CD4-positive, alpha-beta T cell treated with Interleukin-6 at 100 ng/mL for 8 hours (primary cell): ENCODE measurements around the gene LMOD1.
"Not testable (repeated sequence)": the region's sequence is repeated elsewhere in the genome, so short reads cannot be mapped to it uniquely, and the experiment has no call there.

Source experiments
- DNase-seq: peaks from one replicate; pipeline ENCODE4 v3.0.0-alpha.2; 2020; ENCODE audit warnings: mixed read lengths, low spot score

LMOD1 gene

GRCh38 chr1:201945863-201946223 is 505 bp downstream of the LMOD1 start:
- DNase-seq = no peak

GRCh38 chr1:201945157-201945556 is 1.2 kb downstream of the LMOD1 start:
- DNase-seq = no peak

DNA sequence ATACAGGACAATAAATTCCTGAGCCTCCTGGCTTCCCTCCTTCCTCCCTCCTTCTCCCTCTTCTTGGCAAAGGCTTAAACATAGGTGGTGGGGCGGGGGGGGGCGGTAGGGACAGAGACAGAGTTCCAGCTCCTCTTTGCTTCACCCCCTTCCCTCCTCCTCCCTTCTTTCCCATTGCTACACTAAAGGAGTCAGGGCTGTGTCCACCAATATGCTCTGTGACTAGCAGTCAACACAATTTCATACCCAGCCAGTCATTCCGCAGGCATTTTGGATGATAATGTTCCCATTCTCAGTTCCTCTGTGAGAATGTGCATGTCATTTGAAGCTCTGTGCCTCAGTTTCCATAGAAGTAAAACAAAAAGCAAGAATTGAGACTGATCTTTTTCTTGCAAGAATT is 1.7 kb downstream of the LMOD1 start:
- DNase-seq = no peak

DNA sequence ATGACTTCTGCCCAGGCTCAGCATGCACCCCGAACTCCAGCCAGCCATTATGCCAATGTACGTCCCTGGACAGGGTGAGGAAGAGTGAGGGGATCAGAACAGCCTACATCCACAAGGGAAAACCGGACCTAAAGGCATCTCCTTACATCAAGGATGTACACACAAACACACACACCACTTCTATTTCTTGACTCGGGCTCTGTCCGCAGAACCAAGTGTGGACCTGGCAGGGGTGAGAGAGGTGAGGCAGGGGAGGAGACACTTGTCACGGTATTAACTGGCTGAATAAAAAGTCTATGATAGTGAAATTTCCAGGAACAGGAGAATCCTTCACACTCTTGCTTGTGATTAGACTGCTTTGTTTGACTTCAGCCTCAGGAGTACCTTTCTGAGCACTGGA is 2.3 kb downstream of the LMOD1 start:
- no peak for DNase-seq

GRCh38 chr1:201942129-201942495 is 4.2 kb downstream of the LMOD1 start:
- DNase-seq = no peak

GRCh38 chr1:201941420-201942128 is 4.8 kb downstream of the LMOD1 start:
- no peak for DNase-seq

- DNase-seq = not testable (repeated sequence)
These were observed 6.0 kb downstream of the LMOD1 start for GRCh38 chr1:201940316-201940715.

- no peak for DNase-seq
These were observed 6.8 kb downstream of the LMOD1 start for GRCh38 chr1:201939574-201939973.

DNA sequence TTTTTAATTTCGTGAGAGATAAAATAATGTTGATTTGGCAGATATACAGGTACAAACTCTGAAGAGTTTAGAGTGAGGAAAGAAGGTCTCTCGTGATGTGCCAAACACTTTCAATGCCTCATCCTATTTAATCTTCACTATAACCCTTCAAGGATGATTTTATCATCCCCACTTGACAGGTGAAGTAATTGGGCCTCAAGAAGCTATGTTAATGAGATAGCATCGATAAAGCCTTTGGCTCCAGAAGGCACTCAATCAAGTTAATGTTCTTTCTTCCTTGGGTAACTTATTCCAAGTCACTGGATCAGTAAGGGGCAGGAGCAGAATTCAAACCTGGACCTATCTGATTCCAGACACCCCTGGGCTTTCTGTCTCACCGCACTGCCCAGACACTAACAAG is 7.2 kb downstream of the LMOD1 start:
- no peak for DNase-seq

DNA sequence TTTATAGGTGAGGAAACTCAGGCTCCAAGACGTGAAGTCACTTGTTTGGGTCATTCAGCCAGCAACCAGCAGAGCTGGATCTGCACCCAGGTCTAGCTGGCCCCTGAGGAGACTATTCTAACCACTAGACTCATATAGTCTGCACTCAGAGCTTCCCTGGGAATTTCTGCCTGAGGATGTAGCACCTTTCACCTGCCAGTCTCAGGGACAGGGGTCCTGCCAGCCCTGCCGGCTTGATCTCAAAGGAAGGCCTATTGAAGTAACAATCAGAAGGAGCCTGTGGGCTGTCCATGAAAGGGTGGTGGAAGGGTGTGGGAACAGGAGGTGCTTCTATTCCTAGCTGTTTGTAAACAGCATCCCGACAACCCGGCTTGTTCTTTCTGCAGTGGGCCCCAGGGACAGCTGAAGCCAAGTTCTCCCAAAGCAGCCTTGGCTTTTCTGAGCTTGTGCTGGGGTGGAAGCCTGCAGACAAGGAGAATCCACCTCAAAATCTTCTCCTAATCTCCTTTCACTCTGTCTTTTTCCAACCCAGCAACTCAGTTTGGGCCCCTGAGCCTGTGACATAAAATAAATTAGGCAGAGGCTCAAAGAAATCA is 7.8 kb downstream of the LMOD1 start:
- no peak for DNase-seq

DNA sequence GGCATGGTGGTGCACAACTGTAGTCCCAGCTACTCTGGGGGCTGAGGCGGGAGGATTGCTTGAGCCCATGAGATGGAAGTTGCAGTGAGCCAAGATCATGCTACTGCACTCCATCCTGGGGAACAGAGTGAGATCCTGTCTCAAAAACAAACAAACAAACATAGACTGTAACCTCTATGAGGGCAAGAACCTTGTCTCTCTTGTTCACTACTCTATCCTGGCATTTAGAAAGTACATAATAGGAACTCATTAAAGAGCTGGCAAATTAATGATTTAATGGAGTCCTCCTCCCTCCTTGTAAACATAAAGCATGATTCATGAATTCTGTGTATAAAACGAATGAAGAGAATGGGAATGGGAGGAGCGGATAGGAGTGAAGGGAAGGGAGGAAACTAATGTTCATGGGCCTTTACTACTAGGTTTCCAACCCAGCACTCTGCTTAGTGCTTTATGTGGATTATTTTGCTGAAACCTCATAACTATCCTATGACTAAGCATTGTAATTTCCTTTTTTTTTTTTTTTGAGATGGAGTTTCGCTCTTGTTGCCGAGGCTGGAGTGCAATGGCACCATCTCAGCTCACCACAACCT is 8.6 kb downstream of the LMOD1 start:
- DNase-seq = no peak

GRCh38 chr1:201933840-201934430 is 12.4 kb downstream of the LMOD1 start:
- no peak for DNase-seq

GRCh38 chr1:201930803-201931202 is 15.5 kb downstream of the LMOD1 start:
- DNase-seq = no peak

DNA sequence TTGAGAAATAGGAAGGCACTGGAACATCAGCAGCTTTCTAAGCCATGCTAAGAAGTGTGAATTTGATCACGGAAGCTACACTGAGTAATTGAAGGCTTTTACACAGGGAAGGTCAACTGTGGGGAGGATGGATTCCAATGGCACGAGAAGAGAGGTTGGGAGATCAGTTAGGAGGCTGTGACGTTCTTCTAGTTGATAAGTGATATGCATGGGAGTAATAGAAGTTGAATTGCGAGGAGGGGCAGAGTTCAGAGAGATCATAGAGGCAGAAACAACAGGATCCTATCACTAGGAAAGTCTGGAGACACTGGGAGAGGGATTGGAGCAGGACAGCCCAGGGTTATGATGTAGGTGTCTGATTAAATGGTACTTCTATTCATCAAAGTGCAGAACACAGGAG is 16.2 kb downstream of the LMOD1 start:
- no peak for DNase-seq

DNA sequence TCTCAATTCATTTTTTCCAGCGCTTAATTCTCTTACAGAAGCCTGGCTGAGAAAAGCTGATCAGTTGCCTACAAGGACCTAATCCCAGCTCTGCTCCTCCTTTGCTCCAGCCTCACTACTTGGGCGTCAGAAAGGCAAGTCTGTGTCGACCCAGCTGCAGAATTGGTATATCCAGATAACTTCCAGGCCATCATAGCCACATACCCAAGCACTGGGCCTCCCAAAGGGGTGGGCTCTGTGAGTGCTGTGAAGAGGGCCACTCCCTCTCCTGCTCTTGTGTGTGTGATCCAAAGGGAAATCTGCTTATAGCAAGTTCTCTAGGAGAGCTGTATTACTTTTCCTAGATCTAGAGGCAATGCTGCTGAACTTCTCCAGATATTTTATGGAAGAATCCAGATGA is 18.1 kb downstream of the LMOD1 start:
- no peak for DNase-seq

DNA sequence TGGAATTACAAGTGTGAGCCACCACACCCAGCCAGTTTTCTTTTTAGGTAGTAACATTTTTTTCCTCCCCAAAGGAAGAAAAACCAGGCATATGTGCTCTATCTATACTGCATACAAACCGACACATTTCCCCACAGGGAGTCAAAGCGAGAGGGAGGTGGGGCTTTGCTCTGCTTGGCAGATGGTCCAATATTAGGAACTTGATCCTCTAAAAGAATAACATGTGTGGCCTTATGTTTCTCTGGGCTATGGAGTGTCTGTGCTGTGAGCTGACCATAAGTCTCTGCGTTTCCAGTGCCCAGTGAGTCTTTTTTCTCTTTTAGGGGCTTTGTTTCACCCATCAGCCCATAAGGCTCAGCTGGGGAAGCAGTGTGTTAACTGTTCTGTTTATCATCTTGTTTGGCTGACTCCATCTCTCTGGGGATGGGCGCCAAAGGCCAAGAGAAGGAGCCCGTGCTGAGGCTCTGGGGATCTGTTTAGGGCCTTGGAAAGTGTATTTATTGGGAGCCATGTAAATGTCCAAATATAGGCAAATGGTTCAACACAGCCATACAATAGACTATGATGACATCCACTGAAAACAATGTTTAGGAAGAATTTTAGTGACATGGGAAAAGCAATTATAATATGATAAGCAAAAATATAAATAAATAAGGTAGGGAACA is 20.2 kb downstream of the LMOD1 start:
- no peak for DNase-seq

DNA sequence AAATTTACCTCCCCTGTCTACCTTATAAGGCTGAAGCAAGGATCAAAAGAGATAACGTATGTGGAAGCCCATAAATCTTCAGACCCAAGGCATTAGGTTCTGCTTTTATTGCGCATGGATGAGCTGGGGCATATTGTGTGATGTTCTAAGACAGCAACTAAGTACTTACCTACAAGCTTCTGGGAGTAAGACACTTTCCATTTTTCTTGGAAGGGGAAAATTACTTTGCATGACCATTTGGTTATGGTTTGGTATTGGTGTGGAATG is 21.1 kb downstream of the LMOD1 start:
- DNase-seq = no peak

DNA sequence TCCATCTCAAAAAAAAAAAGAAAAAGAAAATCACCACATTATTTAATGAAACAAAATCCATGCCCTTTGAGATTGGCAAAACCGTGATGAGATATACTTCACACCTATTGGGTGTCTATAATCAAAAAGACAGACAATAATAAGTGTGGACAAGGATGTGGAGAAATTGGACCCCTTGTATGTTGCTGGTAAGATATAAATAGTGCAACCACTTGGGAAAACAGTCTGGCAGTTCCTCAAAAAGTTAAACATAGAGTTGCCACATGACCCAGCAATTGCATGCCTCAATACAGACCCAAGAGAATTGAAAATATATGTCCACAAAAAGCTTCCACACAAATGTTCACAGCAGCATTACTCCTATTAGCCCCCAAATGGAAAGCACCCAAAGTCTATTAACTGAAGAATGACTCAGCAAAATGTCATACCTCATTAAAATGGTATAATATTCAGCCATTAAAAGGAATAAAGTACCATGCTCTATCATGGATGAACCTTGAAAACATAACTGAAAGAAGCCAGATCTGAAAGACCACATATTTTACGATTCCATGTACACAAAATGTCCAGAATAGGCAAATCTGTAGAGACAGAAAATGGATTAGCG is 24.3 kb downstream of the LMOD1 start:
- no peak for DNase-seq

GRCh38 chr1:201918343-201918742 is 28.0 kb downstream of the LMOD1 start:
- DNase-seq = no peak

DNA sequence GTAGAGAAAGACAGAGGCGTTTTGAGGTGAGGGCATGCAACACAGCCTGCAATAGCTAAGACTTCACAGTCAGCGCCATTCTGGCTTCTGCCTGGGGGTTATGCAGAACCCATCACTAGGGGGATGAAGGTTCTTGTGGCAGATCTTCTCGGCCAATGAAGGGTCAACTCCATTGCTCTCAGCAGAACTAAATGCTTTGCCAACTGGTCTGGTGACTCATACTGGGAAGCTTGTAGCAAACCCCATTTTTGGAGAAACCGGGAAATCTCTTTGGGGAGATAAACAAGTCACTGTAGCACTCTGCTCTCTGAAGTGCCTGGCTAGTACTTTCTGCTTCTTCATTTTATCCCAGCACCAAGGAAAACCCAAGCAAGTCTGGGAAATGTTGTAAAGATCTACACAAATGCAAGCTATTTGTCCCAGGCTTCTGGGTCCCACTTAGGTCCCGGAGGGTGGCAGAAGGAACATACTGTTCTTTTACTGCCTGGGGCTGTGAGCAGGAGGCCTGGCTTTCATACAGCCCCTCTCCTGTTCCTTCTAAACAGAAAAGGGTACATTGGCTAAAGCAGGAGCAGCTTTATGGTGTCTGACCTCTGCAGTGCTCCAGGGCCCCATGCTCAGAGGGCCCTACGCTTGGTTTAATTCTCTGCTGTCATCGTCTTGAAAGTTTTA is 28.9 kb downstream of the LMOD1 start:
- no peak for DNase-seq

GRCh38 chr1:201916649-201917249 is 29.6 kb downstream of the LMOD1 start:
- DNase-seq = no peak
